Gastrocnemius medialis (tissue), 4 donors: ENCODE results near the gene DDX3X. TPM values are rescaled to one million over a fixed set of nuclear protein-coding genes. Genes with fewer than 3 reads are reported as not detected.

ENCODE experiments used
- ATAC-seq, 2 donors: fragments of 150-250 bp; one replicate each; pipeline ENCODE4 v1.9.1; 2016
- DNase-seq, 2 donors: peaks; one replicate each; pipeline ENCODE4 v3.0.0-alpha.2; 2019
- H3K27ac ChIP-seq, 4 donors: fragments of 200-600 bp; sonication (generic); 1 replicate in 1 of 4; 2 replicates in 3 of 4; pipeline ENCODE4 v1.5.1; 2016 to 2018; ENCODE audit warnings: mild to moderate bottlenecking in 2 of 4, moderate library complexity in 1 of 4
- H3K27me3 ChIP-seq, 3 donors: fragments of 200-600 bp; sonication (generic) in 2 of 3; 1 replicate in 1 of 3; 2 replicates in 2 of 3; pipeline versions ENCODE4 v1.5.1 to v1.6.0; 2016 to 2019; ENCODE audit warnings: mild to moderate bottlenecking in 1 of 3, moderate library complexity in 1 of 3
- H3K36me3 ChIP-seq, 2 donors: fragments of 200-600 bp; sonication (generic) in 1 of 2; one replicate each; pipeline ENCODE4 v1.5.1; 2017 to 2018
- H3K4me1 ChIP-seq, 2 donors: fragments of 200-600 bp; sonication (generic) in 1 of 2; one replicate each; pipeline ENCODE4 v1.5.1; 2016 to 2017; ENCODE audit warnings: mild to moderate bottlenecking in 2 of 2
- H3K4me3 ChIP-seq, 4 donors: fragments of 200-600 bp; sonication (generic) in 3 of 4; 1 replicate in 1 of 4; 2 replicates in 3 of 4; pipeline ENCODE4 v1.5.1; 2016 to 2019; ENCODE audit warnings: mild to moderate bottlenecking in 2 of 4
- H3K9me3 ChIP-seq, 3 donors: fragments of 200-600 bp; sonication (generic) in 2 of 3; 1 replicate in 1 of 3; 2 replicates in 2 of 3; pipeline ENCODE4 v1.5.1; 2016 to 2019
- CTCF ChIP-seq, 5 experiments: fragments of 450-650 bp in 3 of 5; fragments of 200-600 bp in 2 of 5; sonication (generic) in 2 of 5; IDR thresholded peaks in 4 of 5; conservative IDR thresholded peaks in 1 of 5; 1 replicate in 4 of 5; 2 replicates in 1 of 5; pipeline ENCODE4 v1.5.1; 2016 to 2019; ENCODE audit warnings: antibody characterized with exemption in 5 of 5, mild to moderate bottlenecking in 3 of 5, moderate library complexity in 3 of 5
- POLR2A ChIP-seq, 2 donors: fragments of 450-650 bp; IDR thresholded peaks; one replicate each; pipeline ENCODE4 v1.6.1; 2017; ENCODE audit warnings: antibody characterized with exemption in 2 of 2, mild to moderate bottlenecking in 2 of 2, moderate library complexity in 2 of 2
- in situ Hi-C, 4 donors: fragments of 200-750 bp; cut with MboI; loops; one replicate each; pipeline versions ENCODE4 v1.15.0 to v1.8.0; 2017; ENCODE audit warnings: low sequenced_read_pairs in 4 of 4
- intact Hi-C: fragments of 100-400 bp; cut with DNase I; formaldehyde crosslinking; loops from one replicate; pipeline ENCODE4 v1.15.1; 2023; ENCODE audit warnings: low total_unique reads
- total RNA-seq, 4 donors: library from RNA; depleted of rRNA; stranded (reverse); fragments of >200 nt; gene quantifications; one replicate each; pipeline versions ENCODE4 v1.1.0 to v1.2.3, GENCODE V29; 2016

DDX3X gene
- total RNA-seq, 4 donors from 2014 or later: 196 to 331 (median 272) TPM

DNA sequence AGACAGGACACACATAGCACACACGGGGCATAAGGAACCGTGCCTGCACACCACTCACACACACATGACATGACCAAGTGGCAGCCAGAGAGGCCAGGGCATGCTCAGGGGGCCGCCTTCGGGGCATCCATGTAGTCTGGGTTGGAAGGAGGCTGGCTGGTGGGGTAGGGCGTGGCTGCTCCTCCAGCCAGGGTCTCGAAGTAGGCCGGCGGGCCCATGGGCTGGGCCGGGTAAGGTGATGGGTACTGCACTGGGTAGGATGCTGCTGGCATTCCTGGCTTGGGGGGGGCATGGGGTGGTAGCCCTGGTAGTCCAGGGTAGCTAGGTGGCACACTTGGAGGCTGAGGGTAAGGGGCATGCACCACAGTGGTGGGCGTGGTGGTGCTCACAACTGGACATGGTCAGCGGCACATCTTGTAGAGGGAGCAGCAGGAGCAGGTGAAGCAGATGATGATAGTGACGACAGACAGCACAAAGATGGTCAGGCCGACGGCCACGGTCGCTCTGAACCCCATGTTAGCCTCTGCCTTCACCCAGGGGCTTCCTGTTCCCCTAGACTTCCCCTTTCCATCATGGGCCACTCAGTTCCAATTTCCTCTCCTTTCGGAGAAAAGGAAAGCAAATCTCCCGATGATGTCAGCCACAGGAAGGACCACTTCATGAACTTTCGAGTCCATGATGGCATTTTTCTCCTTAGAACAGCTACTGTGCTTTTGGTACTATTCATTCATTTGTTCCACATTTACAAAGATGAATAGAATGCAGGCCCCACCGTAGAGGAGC is 10.9 kb upstream of the DDX3X start:
- intact Hi-C loops: no loop called here

DNA sequence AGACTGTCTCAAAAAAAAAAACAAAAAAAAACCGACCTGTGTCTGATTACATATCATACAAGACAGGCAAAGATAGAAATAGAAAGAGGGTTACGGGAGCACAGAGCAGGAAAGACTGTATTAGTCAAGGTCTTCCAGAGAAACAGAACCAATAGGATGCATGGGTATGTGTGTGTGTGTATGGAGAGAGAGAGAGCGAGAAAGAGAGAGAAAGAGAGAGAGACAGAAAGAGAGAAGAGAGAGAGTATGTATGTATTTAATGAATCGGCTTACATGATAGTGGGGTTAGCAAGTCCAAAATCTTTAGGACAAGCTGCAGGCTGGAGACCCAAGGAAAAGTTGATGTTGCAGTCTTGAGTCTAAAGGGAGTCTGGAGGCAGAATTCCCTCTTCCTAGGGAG is 7.5 kb upstream of the DDX3X start:
- in situ Hi-C loops (no loop called here), intact Hi-C loops (no loop called here)
- no peaks in the 10 kb centered on the region for H3K9me3 ChIP-seq
- no peaks in the 10 kb centered on the region for H3K36me3 ChIP-seq
- no peaks in the 10 kb centered on the region for H3K4me1 ChIP-seq
- no peak for ATAC-seq
- H3K27me3 ChIP-seq: no peaks in the 10 kb centered on the region
- H3K4me3 ChIP-seq: no peak overlapping the region
- H3K27ac ChIP-seq: no peak overlapping the region
- DNase-seq: no peak
- TF ChIP-seq CTCF (IDR thresholded peaks at IDR 0.05 in 4 of 5, conservative IDR thresholded peaks at IDR 0.05 in 1 of 5): no peak
- no peak for TF ChIP-seq POLR2A (IDR thresholded peaks at IDR 0.05)

More for the DNA sequence above, 10.9 kb upstream of the DDX3X start:
- Histone ChIP-seq H3K27me3 (no peaks in the 10 kb centered on the region), H3K27ac (no peak overlapping the region), H3K36me3 (no peaks in the 10 kb centered on the region), H3K9me3 (no peaks in the 10 kb centered on the region), H3K4me3 (no peak overlapping the region), H3K4me1 (peaks cover 0 to 8% of the 10 kb centered on the region in 2 donors)
- no peak for DNase-seq
- in situ Hi-C loops: no loop called here
- no peak for TF ChIP-seq CTCF (IDR thresholded peaks at IDR 0.05 in 4 of 5, conservative IDR thresholded peaks at IDR 0.05 in 1 of 5)
- TF ChIP-seq POLR2A (IDR thresholded peaks at IDR 0.05): no peak
- ATAC-seq: no peak

DNA sequence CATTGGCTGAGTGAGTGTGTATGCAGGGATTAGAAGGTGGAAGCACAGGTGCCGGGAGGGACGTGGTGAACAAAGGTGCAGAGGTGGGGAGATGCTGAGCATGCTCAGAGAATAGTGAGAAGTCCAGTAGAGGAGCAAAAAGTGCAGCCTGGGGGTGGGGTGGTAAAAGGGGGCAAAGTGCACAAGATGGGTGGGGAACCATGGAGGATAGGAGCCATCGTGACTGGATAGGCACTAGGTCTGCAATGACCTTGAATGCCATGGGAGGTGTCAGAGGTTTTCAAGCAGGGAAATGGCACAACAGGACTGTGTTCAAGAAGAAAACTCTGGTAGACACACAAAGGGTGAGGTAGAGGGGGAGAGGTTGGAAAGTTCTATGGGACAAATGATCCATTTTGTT is 6.6 kb upstream of the DDX3X start:
- H3K27ac ChIP-seq: no peak overlapping the region
- no peak for ATAC-seq

GRCh38 chrX:41329101-41329500 is 4.9 kb upstream of the DDX3X start:
- ATAC-seq (no peak), DNase-seq (no peak)
- Histone ChIP-seq H3K36me3 (no peaks in the 10 kb centered on the region), H3K4me3 (no peak overlapping the region), H3K27me3 (no peaks in the 10 kb centered on the region), H3K27ac (no peak overlapping the region), H3K4me1 (no peaks in the 10 kb centered on the region), H3K9me3 (no peaks in the 10 kb centered on the region)
- TF ChIP-seq CTCF (IDR thresholded peaks at IDR 0.05 in 4 of 5, conservative IDR thresholded peaks at IDR 0.05 in 1 of 5) (no peak), POLR2A (IDR thresholded peaks at IDR 0.05) (no peak)
- in situ Hi-C loops (no loop called here), intact Hi-C loops (no loop called here)

More for the DNA sequence above, 6.6 kb upstream of the DDX3X start:
- no peak for DNase-seq
- H3K4me3 ChIP-seq: no peak overlapping the region
- no peak for TF ChIP-seq POLR2A (IDR thresholded peaks at IDR 0.05)
- no peak for TF ChIP-seq CTCF (IDR thresholded peaks at IDR 0.05 in 4 of 5, conservative IDR thresholded peaks at IDR 0.05 in 1 of 5)
- H3K4me1 ChIP-seq: no peaks in the 10 kb centered on the region
- intact Hi-C loops (no loop called here), in situ Hi-C loops (no loop called here)
- no peaks in the 10 kb centered on the region for H3K36me3 ChIP-seq
- H3K9me3 ChIP-seq: no peaks in the 10 kb centered on the region
- H3K27me3 ChIP-seq: no peaks in the 10 kb centered on the region
